CD4-positive, alpha-beta T cell treated with Interferon alpha-2 for 1 hour (primary cell): ENCODE measurements around the gene PTTG1IP2.
A peak's percentile ranks its signal among the peaks of the same experiment; 100 is the strongest.

Source experiments
- DNase-seq, 2 donors: peaks; one replicate each; pipeline ENCODE4 v3.0.0-alpha.2; 2020 to 2022

PTTG1IP2 gene

GRCh38 chr7:90484706-90485105, 15.3 kb downstream of the PTTG1IP2 start:
- no peak for DNase-seq

- DNase-seq = no peak
Measured at GRCh38 chr7:90485734-90486316, 16.4 kb downstream of the PTTG1IP2 start.

- DNase-seq = no peak
Measured at GRCh38 chr7:90487808-90488207, 18.4 kb downstream of the PTTG1IP2 start.

DNA sequence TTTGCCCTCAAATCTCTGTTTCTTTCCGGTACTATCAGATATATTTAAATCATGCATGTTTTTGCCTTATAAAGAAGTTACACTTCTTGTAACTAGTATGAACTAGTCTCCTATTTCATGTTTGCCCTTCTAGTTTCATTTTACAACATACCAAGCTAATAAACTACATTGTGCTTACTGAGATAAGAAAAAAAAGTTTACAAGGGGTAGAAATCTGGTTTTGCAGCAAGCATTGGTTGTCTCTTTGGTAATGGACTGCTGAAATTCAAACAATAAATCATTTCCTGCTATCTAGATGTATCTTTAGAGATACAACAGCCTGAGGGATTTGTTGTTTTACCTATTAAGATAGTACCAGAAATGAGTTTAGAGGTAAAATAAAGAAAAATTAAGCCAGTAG, 18.8 kb downstream of the PTTG1IP2 start:
- no peak for DNase-seq

- no peak for DNase-seq
Measured at GRCh38 chr7:90492250-90492649, 22.8 kb downstream of the PTTG1IP2 start.

DNA sequence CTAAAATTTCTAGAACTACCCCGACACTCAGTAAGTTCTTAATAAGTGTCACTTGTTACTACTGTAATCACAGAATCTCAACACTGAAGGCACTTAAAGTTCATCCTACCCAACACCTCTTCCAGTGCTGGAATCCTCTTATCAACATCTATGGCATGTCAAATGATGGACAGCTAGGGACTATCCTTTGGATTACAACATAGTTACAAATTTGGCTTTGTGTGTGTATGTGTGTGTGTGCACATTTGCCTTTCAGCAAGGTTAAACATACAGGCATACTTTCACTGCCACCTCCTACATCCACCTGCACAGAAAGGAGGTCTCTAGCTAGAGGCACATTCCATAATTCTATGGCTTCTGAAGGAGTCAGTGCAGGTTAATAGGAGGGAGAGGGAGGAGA, 25.8 kb downstream of the PTTG1IP2 start:
- no peak for DNase-seq

DNA sequence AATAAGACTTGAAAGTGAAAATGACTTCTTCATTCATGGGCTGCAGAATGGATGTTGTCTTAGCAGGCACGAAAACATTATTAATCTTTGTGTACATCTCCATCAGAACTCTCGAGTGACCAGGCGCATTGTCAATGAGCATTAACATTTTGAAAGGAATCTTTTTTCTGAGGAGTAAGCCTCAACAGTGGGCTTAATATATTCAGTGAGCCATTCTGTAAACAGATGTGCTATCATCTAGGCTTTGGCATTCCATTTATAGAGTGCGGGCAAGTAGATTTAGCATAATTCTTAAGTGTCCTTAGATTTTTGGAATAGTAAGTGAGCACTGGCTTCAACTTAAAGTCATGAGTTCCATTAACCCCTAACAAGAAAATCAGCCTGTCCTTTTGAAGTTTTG, 33.1 kb downstream of the PTTG1IP2 start:
- DNase-seq = no peak

DNA sequence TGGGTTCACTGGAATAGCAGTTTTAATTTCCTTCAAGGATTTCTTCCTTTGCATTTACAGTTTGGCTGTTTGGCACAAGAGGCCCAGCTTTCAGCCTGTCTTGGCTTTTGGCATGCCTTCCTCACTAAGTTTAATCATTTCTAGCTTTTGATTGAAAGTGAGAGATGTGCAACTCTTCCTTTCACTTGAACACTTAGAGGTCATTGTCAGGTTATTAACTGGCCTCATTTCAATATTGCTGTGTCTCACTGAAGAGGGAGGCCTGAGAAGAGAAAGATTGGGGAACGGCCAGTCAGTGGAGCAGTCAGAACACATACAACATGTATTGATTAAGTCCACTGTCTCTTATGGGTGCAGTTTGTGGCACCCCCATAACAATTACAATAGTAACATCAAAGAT, 33.9 kb downstream of the PTTG1IP2 start:
- no peak for DNase-seq

GRCh38 chr7:90507692-90508091, 38.3 kb downstream of the PTTG1IP2 start:
- DNase-seq = no peak

DNA sequence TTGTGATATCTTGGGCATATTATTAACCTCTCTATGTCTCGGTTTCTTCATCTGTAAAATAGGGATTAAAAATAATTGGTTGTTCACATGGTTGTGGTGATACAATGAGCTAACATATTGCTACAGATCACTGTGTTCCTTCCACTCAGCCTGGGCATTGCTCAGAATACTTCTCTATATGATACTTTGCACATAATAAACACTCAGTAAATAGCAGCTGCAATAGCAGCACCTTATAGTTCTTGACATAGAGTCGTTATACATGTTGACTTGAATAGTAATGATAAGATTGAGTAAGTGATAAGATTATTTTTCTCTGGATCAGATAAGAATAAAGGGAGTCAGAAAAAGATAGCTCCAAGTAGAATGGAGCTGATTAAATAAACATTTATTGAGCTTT, 42.3 kb downstream of the PTTG1IP2 start:
- DNase-seq = no peak

- DNase-seq = no peak
Measured at GRCh38 chr7:90512821-90513254, 43.4 kb downstream of the PTTG1IP2 start.

DNA sequence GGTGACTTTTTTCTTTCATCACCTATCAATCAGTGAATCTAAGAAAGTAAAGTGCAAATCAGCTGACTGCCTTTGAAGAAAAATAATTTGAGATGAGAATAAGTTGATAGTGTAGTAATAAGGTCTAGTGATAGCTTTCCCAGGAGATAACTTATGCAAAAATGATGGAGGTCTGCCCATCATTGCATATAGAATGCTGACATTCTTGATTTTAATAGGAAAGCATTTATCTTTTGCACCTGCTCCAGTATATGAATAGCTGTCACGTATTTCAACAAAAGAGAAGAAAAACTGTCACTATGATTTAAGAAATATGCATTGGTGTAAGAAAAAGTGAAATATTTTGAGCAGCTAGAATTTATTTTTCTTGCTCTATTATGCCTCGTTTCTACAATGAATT, 46.8 kb downstream of the PTTG1IP2 start:
- DNase-seq = no peak

GRCh38 chr7:90518630-90519029, 49.2 kb downstream of the PTTG1IP2 start:
- DNase-seq = no peak

GRCh38 chr7:90520484-90520883, 51.0 kb downstream of the PTTG1IP2 start:
- DNase-seq = no peak

GRCh38 chr7:90530263-90530662, 60.8 kb downstream of the PTTG1IP2 start:
- DNase-seq = no peak

DNA sequence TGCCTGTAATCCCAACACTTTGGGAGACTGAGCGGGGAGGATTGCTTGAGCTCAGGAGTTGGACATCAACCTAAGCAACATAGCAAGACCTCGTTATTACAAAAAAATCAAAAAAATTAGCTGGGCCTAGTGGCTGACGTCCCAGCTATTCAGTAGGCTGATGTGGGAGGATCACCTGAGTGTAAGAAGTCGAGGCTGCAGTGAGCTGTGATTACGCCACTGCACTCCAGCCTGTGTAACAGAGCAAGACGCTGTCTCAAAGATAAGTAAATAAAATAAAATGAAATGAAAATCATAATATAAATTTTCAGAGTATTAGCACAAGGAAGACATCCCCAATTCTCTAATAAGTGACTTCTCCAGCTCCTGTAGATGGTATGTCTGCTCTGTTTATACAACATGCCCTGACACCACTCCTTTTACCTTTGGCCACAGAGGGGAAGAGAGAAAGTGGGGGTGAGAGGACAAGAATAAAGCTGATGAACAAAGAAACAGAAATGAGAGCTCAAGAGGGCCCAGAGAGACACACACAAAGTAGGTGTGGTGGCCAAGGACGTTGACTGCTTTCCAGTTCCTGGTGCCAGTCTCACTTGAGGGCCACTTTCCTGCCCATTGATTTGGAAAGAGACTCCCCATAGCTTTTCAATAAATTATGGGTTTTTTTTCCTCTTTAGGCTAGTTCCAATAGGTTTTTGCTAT, 62.9 kb downstream of the PTTG1IP2 start:
- no peak for DNase-seq

GRCh38 chr7:90536449-90536848, 67.0 kb downstream of the PTTG1IP2 start:
- DNase-seq = peak in 1 of 2 donors; percentile 1

- DNase-seq = no peak
Measured at GRCh38 chr7:90538405-90538804, 69.0 kb downstream of the PTTG1IP2 start.

GRCh38 chr7:90540406-90540805, 71.0 kb downstream of the PTTG1IP2 start:
- DNase-seq = no peak

DNA sequence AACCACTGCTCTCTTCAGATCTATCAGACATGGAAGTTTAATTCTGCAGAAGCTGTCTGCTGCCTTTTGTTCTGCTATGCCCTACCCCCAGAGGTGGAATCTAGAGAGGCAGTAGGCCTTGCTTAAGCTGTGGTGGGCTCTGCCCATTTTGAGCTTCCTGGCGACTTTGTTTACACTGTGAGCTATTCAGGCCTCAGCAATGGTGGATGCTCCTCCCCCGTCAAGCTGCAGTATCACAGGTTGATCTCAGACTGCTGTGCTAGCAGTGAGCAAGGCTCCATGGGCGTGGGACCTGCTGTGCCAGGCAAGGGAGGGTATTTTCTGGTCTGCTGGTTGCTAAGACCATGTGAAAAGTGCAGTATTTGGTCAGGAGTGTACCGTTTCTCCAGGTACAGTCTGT, 81.6 kb downstream of the PTTG1IP2 start:
- DNase-seq = no peak

- DNase-seq = no peak
Measured at GRCh38 chr7:90552521-90552920, 83.1 kb downstream of the PTTG1IP2 start.

DNA sequence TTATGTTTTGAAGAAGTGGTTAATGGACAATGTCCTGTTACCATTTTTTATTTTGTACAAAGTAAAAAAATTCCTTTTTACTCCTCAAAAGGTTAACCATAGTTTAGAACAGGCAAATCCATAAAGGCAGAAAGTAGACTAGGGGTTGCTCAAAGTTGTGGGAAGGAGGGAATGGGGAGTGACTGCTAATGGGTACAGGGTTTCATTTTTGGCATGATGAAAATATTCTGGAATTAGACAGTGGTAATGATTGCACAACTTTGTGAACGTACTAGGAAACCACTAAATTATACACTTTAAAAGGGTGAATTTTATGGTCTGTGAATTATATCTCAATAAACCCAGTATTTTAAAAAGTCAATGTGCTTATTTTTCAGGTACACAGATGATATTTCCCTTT, 91.3 kb downstream of the PTTG1IP2 start:
- no peak for DNase-seq
